NCI-H1694 (cell line): ENCODE data around the gene G3BP1.
"Not testable (repeated sequence)": the region's sequence is repeated elsewhere in the genome, so short reads cannot be mapped to it uniquely, and the experiment has no call there.

Experiments
- DNase-seq: peaks from one replicate; lab custom pipeline; 2025; lab: John Stamatoyannopoulos, UW

Gene G3BP1

GRCh38 chr5:151771259-151772028 lies at the start of gene G3BP1:
Gene G3BP1, plus strand, starts transcription at chr5:151771954. Its CDS starts 14,667 bp downstream, at chr5:151786621.
- peak; percentile 99 for DNase-seq

- DNase-seq = no peak
Observed at GRCh38 chr5:151722546-151722945, 49.2 kb upstream of the G3BP1 start.

GRCh38 chr5:151724360-151724759 lies 47.4 kb upstream of the G3BP1 start:
- no peak for DNase-seq

GRCh38 chr5:151729597-151729996 lies 42.2 kb upstream of the G3BP1 start:
- not testable (repeated sequence) for DNase-seq

- no peak for DNase-seq
Observed at GRCh38 chr5:151730381-151730780, 41.4 kb upstream of the G3BP1 start.

- DNase-seq = no peak
Observed at GRCh38 chr5:151733358-151734063, 38.2 kb upstream of the G3BP1 start.

GRCh38 chr5:151734064-151734408 lies 37.7 kb upstream of the G3BP1 start:
- DNase-seq = no peak

- DNase-seq = no peak
Observed at GRCh38 chr5:151735646-151736045, 36.1 kb upstream of the G3BP1 start.

GRCh38 chr5:151737431-151737830 lies 34.3 kb upstream of the G3BP1 start:
- no peak for DNase-seq

GRCh38 chr5:151738125-151738848 lies 33.5 kb upstream of the G3BP1 start:
- no peak for DNase-seq

- no peak for DNase-seq
Observed at GRCh38 chr5:151739395-151739794, 32.4 kb upstream of the G3BP1 start.

- no peak for DNase-seq
Observed at GRCh38 chr5:151739939-151740335, 31.8 kb upstream of the G3BP1 start.

GRCh38 chr5:151740336-151740942 lies 31.3 kb upstream of the G3BP1 start:
- DNase-seq = peak; percentile 5

- DNase-seq = no peak
Observed at GRCh38 chr5:151740958-151741373, 30.8 kb upstream of the G3BP1 start.

- DNase-seq = no peak
Observed at GRCh38 chr5:151741678-151742423, 29.9 kb upstream of the G3BP1 start.

GRCh38 chr5:151742870-151743294 lies 28.9 kb upstream of the G3BP1 start:
- DNase-seq = peak; percentile 45

GRCh38 chr5:151743530-151743929 lies 28.2 kb upstream of the G3BP1 start:
- no peak for DNase-seq

GRCh38 chr5:151745071-151745705 lies 26.6 kb upstream of the G3BP1 start:
- no peak for DNase-seq

- DNase-seq = no peak
Observed at GRCh38 chr5:151750121-151750520, 21.6 kb upstream of the G3BP1 start.

- no peak for DNase-seq
Observed at GRCh38 chr5:151751091-151751490, 20.7 kb upstream of the G3BP1 start.

GRCh38 chr5:151751593-151751992 lies 20.2 kb upstream of the G3BP1 start:
- DNase-seq = no peak
